Suprapubic skin (tissue), 4 donors: ENCODE results near the gene FBXL3. TPM values are rescaled to one million over a fixed set of nuclear protein-coding genes. Genes with fewer than 3 reads are reported as not detected.

Experiments
- DNase-seq, 2 donors: peaks; one replicate each; pipeline ENCODE4 v3.0.0-alpha.2; 2019; ENCODE audit warnings: low spot score in 2 of 2
- H3K27ac ChIP-seq: fragments of 200-600 bp; sonication (generic); one replicate; pipeline ENCODE4 v1.5.1; 2019
- H3K27me3 ChIP-seq: fragments of 200-600 bp; sonication (generic); one replicate; pipeline ENCODE4 v1.5.1; 2019
- H3K36me3 ChIP-seq: fragments of 200-600 bp; sonication (generic); one replicate; pipeline ENCODE4 v1.5.1; 2019
- H3K4me1 ChIP-seq: fragments of 200-600 bp; sonication (generic); one replicate; pipeline ENCODE4 v1.5.1; 2019
- H3K4me3 ChIP-seq: fragments of 200-600 bp; sonication (generic); one replicate; pipeline ENCODE4 v1.5.1; 2019; ENCODE audit warnings: mild to moderate bottlenecking
- H3K9me3 ChIP-seq: fragments of 200-600 bp; sonication (generic); one replicate; pipeline ENCODE4 v1.5.1; 2019
- EP300 ChIP-seq: sonication (generic); formaldehyde crosslinking; IDR thresholded peaks from one replicate; pipeline ENCODE4 v1.6.1; 2017; ENCODE audit warnings: antibody characterized with exemption
- POLR2A ChIP-seq, 2 donors: fragments of 450-650 bp; IDR thresholded peaks; one replicate each; pipeline ENCODE4 v1.6.1; 2017; ENCODE audit warnings: antibody characterized with exemption in 2 of 2, mild to moderate bottlenecking in 2 of 2, moderate library complexity in 2 of 2
- POLR2AphosphoS5 ChIP-seq, 3 donors: sonication (generic); formaldehyde crosslinking; IDR thresholded peaks; one replicate each; pipeline ENCODE4 v1.6.1; 2017; ENCODE audit warnings: antibody characterized with exemption in 3 of 3
- WGBS: methylation state at CpG from one replicate; pipeline ENCODE4 v1.1.5; 2018; 5-methylcytosine and 5-hydroxymethylcytosine counted together
- total RNA-seq, 4 donors: library from RNA; depleted of rRNA; stranded (reverse); fragments of >200 nt; gene quantifications; one replicate each; pipeline ENCODE4 v1.1.0, GENCODE V29; 2016
- TF ChIP-seq, protein P1 (sequence below), 2 donors: fragments of 200-600 bp in 1 of 2; fragments of 450-650 bp in 1 of 2; sonication (generic) in 1 of 2; IDR thresholded peaks; one replicate each; pipeline ENCODE4 v1.5.1; 2016 to 2019; ENCODE audit warnings: antibody characterized with exemption in 2 of 2, mild to moderate bottlenecking in 1 of 2, moderate library complexity in 1 of 2

Gene FBXL3
- total RNA-seq, 4 donors from 2014 or later = 59.1 to 86.2 (median 69.1) TPM

GRCh38 chr13:77036279-77036678 is 9.3 kb upstream of the FBXL3 start:
- no peak for DNase-seq
- TF ChIP-seq EP300 (no peak), POLR2A (IDR thresholded peaks at IDR 0.05) (no peak), POLR2AphosphoS5 (IDR thresholded peaks at IDR 0.05) (no peak)
- TF ChIP-seq, protein P1, sequence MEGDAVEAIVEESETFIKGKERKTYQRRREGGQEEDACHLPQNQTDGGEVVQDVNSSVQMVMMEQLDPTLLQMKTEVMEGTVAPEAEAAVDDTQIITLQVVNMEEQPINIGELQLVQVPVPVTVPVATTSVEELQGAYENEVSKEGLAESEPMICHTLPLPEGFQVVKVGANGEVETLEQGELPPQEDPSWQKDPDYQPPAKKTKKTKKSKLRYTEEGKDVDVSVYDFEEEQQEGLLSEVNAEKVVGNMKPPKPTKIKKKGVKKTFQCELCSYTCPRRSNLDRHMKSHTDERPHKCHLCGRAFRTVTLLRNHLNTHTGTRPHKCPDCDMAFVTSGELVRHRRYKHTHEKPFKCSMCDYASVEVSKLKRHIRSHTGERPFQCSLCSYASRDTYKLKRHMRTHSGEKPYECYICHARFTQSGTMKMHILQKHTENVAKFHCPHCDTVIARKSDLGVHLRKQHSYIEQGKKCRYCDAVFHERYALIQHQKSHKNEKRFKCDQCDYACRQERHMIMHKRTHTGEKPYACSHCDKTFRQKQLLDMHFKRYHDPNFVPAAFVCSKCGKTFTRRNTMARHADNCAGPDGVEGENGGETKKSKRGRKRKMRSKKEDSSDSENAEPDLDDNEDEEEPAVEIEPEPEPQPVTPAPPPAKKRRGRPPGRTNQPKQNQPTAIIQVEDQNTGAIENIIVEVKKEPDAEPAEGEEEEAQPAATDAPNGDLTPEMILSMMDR (IDR thresholded peaks at IDR 0.05) = no peak
- H3K27ac ChIP-seq = no peak overlapping the region
- no peaks in the 10 kb centered on the region for H3K4me1 ChIP-seq
- H3K36me3 ChIP-seq = no peaks in the 10 kb centered on the region
- no peak overlapping the region for H3K4me3 ChIP-seq
- H3K27me3 ChIP-seq = no peaks in the 10 kb centered on the region
- no peaks in the 10 kb centered on the region for H3K9me3 ChIP-seq
- WGBS = 60% methylated on average over 1 of the region's 1 CpG

DNA sequence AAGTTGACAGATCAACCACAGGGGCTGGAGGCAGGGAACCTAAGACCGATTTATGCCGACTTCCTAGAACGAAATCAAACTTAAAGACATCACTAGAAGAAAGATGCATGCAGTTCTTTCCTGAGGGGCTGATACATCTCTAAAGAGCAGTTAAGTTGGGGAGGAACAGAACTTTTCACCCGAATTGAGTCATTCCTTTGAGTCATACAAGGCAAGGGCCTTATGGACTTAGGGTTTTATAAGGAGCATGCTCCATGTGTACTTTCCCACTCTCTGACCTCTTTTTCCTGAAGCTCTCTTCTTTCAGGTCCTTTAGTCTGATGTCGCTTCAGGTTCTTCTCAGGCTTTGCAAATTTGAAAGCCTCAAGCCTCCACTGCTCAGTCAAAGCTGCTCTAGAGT is 7.9 kb upstream of the FBXL3 start:
- Histone ChIP-seq H3K27me3 (no peaks in the 10 kb centered on the region), H3K36me3 (no peaks in the 10 kb centered on the region), H3K9me3 (no peaks in the 10 kb centered on the region), H3K4me3 (no peak overlapping the region), H3K27ac (no peak overlapping the region), H3K4me1 (no peaks in the 10 kb centered on the region)
- no peak for DNase-seq
- WGBS = 93% methylated on average over 5 of the region's 5 CpGs
- TF ChIP-seq, protein P1 (IDR thresholded peaks at IDR 0.05) = no peak
- TF ChIP-seq EP300 (no peak), POLR2AphosphoS5 (IDR thresholded peaks at IDR 0.05) (no peak), POLR2A (IDR thresholded peaks at IDR 0.05) (no peak)

DNA sequence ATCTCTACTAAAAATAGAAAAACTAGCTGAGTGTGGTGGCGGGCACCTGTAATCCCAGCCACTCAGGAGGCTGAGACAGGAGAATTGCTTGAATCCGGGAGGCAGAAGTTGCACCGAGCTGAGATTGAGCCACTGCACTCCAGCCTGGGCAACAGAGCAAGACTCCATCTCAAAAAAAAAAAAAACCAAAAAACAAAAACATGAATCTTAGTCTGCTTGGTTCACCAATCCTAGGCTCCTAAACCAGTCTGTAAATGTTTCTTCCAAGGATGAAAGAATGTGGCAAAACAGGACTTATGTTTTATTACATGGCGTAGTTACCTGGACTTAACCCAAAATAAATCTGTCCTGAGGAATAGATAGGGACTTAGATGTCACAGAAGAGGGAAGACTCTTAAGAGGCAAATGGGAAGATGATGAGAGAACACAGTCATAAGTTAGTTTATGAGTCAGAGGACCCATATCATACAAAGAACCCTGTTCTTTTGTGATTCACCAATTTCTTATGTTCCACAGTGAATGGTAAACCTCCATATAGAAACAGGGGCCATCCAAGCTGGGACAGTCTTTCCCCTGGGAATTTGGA is 6.9 kb upstream of the FBXL3 start:
- Histone ChIP-seq H3K4me3 (no peak overlapping the region), H3K27me3 (no peaks in the 10 kb centered on the region), H3K36me3 (no peaks in the 10 kb centered on the region), H3K27ac (no peak overlapping the region), H3K4me1 (no peaks in the 10 kb centered on the region), H3K9me3 (no peaks in the 10 kb centered on the region)
- DNase-seq = no peak
- TF ChIP-seq, protein P1 (IDR thresholded peaks at IDR 0.05) = no peak
- no peak for TF ChIP-seq POLR2AphosphoS5 (IDR thresholded peaks at IDR 0.05)
- no peak for TF ChIP-seq POLR2A (IDR thresholded peaks at IDR 0.05)
- TF ChIP-seq EP300 = no peak
- 88% methylated on average over 4 of the region's 4 CpGs for WGBS

GRCh38 chr13:77031656-77032243 is 4.8 kb upstream of the FBXL3 start:
- no peak overlapping the region for H3K4me3 ChIP-seq
- TF ChIP-seq POLR2AphosphoS5 (IDR thresholded peaks at IDR 0.05) (no peak), EP300 (no peak), POLR2A (IDR thresholded peaks at IDR 0.05) (no peak)
- TF ChIP-seq, protein P1 (IDR thresholded peaks at IDR 0.05) = no peak
- 88% methylated on average over 6 of the region's 6 CpGs for WGBS
- H3K27me3 ChIP-seq = no peaks in the 10 kb centered on the region
- no peak for DNase-seq
- no peaks in the 10 kb centered on the region for H3K9me3 ChIP-seq
- peaks cover 6% of the 10 kb centered on the region for H3K4me1 ChIP-seq
- H3K27ac ChIP-seq = no peak overlapping the region
- H3K36me3 ChIP-seq = no peaks in the 10 kb centered on the region

DNA sequence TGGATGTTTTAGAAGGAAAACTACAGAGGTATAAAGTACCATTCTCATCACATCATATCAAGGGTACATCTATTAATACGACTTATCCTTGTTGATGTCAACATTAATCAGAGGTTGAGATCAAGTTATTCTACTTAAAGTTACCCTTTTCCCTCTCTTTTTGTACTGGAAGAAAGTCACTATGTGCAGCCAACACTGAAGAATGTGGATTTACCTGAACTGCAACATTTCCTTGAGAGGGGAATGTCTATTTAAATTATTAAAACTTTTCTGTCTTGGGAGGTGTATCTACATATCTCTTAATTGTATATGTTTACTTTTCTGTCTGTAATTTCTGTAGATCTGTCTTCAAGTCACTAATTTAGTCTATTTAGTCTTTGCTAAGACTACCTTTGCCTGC is 2.5 kb upstream of the FBXL3 start:
- Histone ChIP-seq H3K4me1 (peaks cover 15% of the 10 kb centered on the region), H3K36me3 (no peaks in the 10 kb centered on the region), H3K27ac (no peak overlapping the region), H3K27me3 (no peaks in the 10 kb centered on the region), H3K9me3 (no peaks in the 10 kb centered on the region), H3K4me3 (no peak overlapping the region)
- TF ChIP-seq POLR2AphosphoS5 (IDR thresholded peaks at IDR 0.05) = no peak
- TF ChIP-seq, protein P1 (IDR thresholded peaks at IDR 0.05) = no peak
- TF ChIP-seq POLR2A (IDR thresholded peaks at IDR 0.05) = no peak
- no peak for TF ChIP-seq EP300
- DNase-seq = no peak
- WGBS = 58% methylated on average over 1 of the region's 1 CpG
